Measurements from ENCODE around the gene OTOP3.
A peak's percentile ranks its signal among the peaks of the same experiment; 100 is the strongest.

The OTOP3 gene

DNA sequence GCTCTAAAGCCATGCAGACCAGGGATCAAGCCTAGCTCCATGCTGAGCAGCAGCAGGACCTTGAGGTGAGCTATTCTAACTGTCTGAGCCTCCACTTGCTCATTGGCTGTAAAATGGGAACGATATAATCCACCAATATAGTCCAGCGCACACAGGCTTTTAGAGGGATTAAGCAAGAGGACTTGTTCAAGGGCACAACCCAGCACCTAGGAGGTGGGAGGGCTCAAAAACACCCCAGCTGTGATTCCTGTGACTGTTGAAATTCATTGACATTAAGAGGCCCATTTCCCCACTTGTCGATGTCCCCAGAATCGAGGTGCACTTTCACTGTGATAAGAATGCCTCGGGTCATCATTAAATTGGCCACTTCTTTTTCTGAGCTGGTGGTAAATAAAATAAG, 16.8 kb upstream of the OTOP3 start:
- DNase-seq = no peak

DNA sequence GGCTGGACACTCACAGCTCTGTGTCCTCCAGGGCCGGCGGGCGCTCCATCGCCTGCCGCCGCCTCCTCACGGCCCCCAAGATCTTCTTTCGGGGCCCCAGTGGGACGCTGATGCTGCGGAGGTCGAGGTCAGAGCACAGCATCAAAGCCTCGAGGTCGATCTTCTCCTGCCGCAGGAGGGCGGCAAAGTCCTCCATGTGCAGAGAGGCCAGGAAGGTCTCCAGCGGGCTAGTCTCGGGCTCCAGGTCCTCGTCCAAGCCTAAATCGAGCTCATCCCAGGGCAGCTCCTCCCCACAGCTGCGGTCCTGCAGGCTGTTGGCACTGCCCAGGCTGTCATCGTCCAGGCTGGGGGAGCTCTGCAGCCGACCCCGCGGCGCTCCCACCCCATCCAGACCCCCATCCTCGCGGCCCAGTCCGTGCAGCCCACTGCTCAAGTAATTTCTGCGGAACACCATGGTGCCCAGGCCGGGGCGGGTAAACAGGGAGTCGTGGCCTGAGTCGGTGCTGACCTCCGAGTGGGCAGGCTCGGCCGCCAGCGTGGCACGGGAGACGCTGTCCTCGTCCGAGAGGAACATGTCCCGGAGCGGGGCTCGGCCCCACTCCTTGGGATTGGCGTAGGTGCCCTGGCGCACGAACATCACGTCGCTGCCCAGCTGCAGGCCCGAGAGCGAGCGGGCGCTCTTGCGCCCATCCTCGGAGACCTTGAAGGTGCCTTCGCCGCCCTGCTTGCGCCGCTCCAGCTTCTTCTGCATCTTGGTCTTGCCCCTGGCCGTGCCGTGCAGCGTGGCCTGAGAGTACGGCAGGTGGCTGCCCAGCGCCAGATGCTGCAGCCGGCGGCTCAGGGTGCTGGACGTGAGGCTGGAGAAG, 16.0 kb upstream of the OTOP3 start:
- DNase-seq = no peak

DNA sequence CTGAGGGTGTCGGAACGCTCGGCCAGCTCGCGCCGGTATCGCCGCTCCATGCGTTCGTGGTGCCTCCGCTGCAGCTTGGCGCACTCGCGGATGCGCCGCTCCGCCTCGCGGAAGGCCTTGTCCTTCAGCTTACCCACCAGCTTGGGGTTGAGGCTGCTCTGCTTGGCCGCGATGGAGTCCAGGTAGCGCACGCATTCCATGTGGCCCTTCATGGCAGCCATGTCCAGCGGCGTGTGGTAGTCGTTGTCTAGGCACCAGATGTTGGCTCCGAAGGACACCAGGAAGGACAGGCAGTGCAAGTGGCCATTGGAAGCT, 15.4 kb upstream of the OTOP3 start:
- no peak for DNase-seq

DNA sequence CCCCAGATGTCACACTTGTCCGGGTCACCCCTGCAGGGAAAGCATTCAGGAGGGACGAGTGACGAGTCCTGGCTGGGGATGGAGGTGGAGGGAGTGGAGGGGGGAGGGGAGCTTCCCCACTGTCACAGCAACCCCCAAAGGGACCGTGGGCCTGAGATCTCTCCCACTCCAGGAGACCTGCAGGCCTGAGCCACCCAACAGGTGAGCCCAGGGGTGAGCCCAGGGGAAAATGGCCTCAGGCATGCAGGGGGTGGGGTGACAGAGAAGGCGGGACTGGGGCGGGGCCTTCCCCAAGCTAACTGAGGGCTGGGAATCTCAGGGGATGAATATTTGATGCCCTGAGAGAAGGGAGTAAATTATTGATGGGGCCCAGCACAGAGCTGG, 15.1 kb upstream of the OTOP3 start:
- no peak for DNase-seq

DNA sequence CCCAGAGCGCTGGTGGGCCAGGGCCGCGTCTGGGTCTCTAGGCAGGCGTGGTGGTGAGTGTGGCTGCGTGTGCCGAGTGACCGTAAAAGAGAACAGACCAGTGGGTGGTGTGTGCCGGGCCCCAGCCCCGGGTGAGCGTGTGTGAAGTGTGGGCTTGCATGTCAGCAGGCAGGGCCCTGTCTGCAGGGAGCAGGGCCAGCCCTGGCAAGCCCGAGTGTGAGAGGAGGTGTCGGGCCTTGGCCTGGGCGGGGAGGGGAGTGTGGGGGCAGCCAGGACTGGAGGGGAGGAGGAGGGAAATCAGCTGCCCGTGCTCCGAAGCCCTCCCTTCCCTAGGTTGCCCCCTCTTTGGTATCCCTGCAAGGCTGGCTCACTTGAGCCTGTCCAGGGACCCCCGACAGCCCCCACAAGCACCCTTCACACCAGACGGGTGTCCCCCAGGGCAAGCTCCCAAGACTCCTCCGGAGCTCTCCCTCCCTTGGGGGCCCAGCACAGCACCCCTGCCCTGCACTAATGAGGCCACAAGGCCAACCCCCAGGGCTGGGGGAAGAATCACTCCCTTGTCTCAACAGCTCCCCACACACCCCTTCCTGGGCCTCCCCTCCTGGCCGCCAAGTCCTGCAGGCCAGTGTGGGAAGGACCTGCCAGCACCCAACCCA, 14.5 kb upstream of the OTOP3 start:
- DNase-seq = no peak

DNA sequence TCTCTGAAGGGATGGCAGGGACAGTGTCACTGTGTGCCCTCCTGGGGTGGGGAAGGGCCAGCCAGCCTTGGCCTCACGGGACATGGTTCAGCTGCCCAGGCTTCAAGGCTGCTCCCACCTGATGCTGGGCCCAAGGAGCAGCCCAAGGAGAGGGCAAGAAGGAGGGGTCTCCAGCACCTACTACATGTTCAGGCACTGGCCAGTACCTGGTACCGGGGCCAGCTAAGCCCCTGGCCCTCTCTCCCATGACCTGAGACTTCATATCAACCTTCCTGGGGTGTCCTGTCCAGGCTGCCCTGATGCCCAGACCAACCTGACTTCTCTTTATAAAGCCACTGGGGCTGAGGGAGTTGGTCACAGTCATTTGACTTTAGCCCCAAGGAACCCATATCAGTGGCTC, 13.9 kb upstream of the OTOP3 start:
- no peak for DNase-seq

DNA sequence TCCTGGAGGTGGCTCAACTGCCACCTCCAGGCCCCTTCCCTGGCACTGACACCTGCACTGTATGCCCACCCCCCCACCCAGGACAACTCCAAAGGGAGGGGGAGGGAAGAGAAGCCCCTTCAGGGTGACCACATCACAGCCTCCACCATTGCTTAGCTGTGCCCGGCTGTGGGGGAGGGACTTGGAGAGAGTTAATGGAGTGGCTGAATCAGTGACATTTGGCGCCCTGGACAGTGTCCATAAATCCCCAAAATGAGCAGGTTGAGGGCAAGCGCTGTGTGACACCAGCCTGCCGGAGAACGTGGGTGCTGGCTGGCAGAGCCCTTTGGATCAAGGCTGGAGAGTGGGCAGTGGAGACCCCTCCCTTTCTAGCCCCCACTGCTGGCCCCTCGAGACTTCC, 13.5 kb upstream of the OTOP3 start:
- DNase-seq = no peak

DNA sequence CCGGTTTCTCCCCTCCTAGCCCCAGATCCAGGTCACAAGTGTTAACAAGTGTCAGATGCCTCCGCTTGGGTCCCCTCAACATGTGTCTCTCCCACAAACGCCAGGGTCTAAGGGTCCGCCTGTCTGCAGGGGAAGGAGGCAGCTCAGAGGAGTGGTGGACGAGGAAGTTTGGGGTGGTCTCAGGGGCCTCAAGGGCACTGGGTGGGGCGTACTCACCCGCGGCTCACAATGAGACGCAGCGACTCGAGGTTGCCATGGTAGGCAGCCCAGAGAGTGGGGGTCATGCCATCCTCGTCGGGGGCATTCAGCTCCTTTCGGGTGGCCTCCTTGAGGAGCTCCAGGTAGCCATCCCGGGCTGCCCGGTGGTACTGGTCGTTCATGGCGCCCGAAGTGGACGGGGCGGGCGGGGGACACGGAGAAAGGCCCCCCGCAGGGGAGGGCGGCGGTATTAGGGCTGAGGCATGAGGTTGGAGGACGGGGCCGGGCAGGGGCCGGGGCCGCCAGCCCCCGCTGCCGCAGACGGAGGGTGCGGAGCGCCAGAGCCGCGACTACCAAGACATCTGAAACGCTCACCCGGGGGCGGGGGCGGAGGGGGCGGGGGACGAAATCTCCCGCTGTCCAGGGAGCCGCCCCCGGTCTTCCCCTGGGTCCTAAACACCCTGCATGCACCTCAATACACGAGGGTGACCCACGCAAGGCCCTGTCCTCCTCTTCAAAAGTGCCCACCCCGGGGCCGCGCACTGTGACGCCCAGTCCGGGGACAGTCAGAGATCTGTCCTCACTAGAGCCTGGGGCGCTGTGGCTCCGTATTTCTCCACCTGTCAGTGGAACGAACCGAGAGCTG, 12.8 kb upstream of the OTOP3 start, which contains the start of gene USH1G:
Gene USH1G, minus strand, starts transcription at position 562 of the 844 bp plus-strand sequence. Its CDS starts 182 bp downstream, at position 380.
- DNase-seq = no peak

DNA sequence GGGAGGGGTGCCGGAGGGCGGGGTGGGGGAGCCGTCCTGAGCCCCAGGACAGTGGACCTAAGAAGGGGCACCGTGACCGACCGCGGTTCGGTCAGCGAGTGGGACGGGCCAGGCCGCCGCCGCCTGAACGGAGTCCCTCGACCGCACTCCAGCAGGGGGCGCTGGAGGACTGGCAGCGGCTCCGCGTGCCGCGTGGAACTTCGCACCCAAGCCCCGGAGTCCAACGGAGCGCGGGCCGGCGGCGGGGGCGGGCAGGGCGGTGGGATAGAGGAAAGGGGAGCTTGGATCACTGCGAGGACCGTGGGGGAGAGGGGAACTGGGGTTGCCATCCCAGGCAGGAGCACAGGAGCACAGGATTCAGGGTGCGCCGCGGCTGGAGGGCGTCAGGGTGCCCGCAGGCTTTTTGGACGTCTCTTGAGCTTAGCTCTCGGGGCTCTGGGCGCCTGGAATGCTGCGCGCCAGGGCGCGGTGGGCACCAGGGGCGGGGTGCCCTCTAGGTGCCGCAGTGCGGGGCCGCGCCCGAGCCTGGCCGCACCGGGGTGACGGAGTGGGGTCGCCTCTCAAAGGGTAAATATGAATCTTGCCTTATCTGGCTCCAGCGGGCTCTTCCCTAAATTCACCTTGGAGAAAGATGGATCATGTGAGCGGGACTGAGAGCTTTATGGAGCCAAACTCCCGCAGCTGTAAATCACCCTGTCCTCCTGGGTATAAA, 12.0 kb upstream of the OTOP3 start:
- DNase-seq = peak; percentile 58

DNA sequence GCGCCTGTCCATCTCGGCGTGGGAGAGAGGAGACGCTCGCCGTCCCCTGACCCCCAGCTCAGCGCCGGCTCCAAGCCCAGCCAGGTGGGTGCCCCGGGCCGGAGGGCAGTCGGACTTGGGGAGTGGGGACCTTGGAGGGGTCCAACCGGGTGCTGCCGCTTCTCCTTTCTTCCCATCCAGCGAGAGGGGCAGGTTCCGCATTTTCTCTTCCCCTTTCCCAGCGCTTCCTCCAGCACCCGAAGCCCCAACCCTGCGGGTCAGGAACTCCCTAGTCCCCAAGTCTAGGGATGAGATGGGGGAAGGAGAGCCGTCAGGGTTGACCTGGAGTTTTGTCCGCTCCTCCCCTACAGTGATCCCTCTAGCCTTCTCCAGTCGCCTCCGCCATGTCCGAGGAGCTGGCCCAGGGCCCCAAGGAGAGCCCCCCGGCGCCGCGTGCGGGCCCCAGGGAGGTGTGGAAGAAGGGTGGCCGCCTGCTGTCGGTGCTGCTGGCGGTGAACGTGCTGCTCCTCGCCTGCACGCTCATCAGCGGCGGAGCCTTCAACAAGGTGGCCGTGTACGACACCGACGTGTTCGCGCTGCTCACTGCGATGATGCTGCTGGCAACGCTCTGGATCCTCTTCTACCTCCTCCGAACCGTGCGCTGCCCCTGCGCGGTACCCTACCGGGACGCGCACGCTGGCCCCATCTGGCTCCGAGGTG, 11.3 kb upstream of the OTOP3 start, which contains the start of gene OTOP2:
Gene OTOP2, plus strand, starts transcription at position 24 of the 699 bp plus-strand sequence. Its CDS starts 360 bp downstream, at position 384.
- no peak for DNase-seq

DNA sequence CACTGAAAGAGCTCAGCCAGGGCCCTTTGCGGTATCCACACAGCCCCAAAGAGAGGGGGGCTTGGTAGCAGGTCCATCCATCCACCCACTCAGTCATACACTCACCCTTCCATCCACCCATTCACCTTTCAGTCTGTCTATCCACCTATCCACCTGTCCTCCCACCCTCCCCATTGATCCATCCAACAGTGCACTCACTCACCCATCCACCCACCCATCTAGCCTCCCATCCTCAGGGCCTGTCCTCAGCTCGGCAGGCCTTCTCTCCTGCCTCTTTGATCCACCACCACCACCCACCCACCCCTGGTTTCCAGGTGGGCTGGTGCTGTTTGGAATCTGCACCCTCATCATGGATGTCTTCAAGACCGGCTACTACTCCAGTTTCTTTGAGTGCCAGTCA, 10.5 kb upstream of the OTOP3 start:
- no peak for DNase-seq

DNA sequence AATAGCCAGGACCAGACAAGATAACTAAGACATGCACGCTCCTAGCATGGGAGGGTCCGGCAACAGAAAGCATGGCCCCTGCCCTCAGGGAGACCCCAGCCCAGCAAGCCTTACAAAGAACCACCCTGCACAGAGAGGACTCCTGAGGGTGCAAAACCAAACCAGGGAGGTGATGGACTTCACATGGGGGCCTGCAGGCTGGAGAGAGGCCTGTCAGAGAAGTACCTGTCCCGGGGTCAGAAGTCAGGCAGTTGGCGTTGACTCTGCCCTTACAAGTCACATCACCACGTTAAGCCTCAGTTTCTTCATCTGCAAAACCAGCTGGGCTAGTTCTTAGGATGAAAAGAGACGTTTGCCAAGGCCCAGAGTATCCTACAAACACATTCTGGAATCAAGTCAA, 6.9 kb upstream of the OTOP3 start:
- no peak for DNase-seq

DNA sequence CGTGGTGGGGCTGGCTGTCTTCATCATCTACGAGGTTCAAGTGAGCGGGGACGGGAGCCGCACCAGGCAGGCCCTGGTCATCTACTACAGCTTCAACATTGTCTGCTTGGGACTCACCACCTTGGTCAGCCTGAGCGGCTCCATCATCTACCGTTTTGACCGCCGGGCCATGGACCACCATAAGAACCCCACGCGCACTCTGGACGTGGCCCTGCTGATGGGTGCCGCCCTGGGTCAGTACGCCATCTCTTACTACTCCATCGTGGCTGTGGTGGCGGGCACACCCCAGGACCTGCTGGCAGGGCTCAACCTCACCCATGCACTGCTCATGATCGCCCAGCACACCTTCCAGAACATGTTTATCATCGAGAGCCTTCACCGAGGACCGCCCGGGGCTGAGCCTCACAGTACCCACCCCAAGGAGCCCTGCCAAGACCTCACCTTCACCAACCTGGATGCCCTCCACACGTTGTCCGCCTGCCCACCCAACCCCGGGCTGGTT, 5.1 kb upstream of the OTOP3 start:
- DNase-seq = no peak

DNA sequence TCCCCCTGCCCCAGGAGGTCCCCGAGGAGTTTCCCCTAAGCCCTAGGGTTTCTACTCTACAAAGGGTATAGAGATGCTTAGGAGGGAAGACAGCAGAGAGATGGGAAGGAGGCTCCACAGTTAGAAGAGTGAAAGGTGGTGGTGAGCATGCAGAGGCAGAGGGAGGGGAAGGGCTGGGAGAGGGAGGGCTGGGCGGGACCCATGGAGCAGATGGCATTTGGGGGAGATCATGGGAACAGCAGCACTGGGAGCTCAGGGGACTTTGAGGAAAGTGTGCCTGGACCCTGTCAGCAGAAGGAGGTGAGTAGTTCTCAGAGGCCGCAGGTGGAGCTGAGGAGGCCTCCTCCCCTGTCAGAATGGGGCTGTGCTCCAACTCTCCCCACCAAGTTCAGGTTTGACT, 650 bp upstream of the OTOP3 start:
- no peak for DNase-seq

DNA sequence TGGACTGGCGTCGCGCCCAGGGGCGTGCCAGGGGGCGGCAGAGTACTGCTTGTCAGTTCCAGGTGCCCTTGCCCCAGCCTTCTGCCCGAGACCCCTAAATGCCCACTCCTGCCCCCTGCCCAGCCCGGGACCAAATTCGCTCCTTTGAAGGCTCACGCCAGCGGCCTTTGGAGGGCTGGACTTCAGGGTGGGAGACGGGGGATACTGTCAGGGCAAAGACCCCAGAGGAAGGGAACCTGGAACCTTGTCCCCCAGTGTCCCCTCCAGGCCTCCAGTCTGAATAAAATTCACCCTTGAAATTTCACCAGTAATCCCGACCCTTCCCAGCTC, 737 bp downstream of the OTOP3 start:
- DNase-seq = no peak

DNA sequence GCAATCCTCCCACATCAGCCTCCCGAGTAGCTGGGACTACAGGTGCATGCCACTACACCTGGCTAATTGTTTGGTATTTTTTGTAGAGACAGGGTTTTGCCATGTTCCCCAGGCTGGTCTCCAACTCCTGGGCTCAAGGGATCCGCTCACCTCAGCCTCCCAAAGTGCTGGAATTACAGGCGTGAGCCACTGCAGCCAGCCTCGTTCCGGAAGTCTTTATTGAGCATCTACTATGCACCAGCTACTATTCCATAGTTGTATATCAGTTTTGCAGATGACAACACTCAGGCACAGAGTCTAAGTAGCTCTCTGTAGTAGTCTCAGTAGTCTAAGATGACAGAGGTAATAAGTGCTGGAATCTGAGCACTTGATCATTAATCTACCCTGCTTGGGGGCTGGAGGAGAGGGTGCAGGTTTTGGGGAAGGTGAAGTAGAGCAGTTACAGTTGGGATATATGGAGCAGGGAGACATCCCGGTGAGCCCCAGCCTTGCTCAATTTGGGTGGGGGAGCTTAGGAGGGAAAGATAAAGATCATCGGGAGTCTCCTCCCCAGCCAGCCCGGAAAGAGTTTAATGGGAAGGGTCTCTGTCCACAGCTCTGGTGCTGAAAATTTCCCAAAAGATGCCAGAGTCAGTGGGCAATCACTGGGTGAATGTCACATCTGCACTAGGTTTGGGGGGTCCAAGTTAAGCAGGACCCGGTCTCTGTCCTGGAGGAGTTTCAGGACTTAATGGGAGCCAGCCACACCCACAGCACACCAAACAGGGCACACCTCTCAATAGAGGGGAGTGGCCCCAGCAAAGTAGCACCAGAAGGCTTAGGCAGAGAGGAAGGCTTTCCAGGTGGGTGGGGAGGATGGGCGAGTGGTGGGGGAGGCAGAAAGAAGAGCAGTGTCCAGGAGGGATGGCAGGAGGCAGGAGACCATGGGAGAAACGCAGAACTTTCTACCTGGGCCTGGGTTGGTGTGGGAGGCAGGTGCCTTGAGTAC, 1.7 kb downstream of the OTOP3 start:
- no peak for DNase-seq

DNA sequence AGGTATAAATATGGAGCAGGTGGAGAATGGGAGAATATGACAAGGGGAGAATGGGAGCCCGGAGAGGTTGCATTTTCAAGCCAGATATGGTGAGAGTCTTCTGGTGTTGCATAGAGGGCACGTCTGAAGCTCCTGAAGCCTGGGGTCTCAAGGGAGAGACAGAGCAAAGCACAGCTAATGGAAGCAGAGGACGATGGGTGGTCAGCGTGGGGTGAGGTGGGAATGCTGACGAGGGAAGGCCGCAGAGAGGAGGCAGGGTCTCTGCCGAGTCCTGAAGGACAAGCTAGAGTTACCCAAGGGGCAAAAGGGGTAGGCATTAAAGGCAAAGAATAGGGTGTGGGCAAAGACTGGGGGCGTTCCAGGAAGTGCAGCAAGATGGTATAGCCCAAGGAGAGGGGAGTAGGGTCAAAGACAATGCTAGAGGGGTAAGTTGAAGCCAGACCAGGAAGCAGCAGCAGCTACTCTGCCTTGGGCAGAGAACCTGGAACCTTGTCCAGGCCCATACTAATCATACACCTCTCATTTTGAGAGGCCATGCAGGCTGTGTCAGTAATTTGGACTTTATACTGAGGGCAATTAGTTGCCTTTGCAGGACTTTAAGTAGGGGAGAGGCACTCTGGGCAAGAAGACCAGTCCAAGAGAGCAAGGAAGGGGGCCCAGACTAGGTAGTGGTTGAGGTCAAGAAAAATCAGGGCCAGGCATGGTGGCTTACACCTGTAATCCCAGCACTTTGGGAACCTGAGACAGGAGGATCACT, 2.7 kb downstream of the OTOP3 start:
- DNase-seq = no peak

DNA sequence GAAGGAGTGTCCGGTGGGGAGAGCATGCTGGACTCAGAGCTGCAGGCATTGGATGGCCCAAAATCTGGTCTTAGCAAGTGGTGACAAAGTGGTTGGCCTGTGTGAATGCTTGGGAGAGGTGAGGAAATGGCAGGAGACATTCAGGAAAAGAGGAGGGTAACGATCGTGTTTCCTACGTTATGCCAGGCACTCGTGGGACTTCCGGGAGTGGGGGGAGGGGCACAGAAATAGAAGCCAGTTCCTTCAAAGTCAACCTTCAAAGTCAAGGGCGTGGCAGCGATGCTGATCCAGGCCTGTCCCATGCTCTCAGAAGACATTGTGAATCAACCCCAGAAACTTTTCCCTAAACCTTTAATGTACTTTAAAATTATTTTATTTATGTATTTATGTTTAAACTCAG, 3.8 kb downstream of the OTOP3 start:
- no peak for DNase-seq

DNA sequence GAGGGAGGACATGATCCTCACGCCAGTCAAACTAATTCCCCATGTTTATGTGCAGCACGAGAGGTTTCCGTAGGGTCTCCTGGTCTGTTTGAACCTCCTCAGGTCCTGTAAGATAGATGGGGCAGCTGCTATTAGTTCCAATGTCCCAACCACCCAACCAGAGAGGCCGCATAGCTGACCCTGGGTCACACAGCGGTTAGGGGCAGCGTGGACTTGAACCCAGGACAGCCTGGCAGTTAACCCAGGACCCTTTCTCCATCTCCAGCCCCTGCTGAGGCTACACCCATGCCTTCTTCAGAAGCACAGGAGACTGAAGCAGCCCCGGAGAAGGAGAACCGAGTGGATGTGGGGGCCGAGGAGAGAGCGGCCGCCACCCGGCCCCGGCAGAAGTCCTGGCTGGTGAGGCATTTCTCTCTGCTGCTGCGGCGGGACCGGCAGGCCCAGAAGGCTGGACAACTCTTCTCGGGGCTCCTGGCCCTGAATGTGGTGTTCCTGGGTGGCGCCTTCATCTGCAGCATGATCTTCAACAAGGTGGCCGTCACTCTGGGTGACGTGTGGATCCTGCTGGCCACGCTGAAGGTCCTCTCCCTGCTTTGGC, 5.5 kb downstream of the OTOP3 start:
- no peak for DNase-seq
